CD8-positive, alpha-beta memory T cell (primary cell): Measurements from ENCODE around the gene PHF21B. TPM values are rescaled to one million over a fixed set of nuclear protein-coding genes. Genes with fewer than 3 reads are reported as not detected.

Experiments
- CTCF ChIA-PET: fragments of 350-600 bp; sonication (Branson Sonifier 250); formaldehyde crosslinking; loops from one replicate; lab custom pipeline; 2021; ENCODE audit warnings: antibody characterized with exemption; lab: Charles Lee
- POLR2A ChIA-PET: fragments of 350-600 bp; sonication (Branson Sonifier 250); formaldehyde crosslinking; loops from one replicate; lab custom pipeline; 2021; ENCODE audit warnings: antibody characterized with exemption; lab: Charles Lee
- DNase-seq, 5 donors: peaks; one replicate each; pipeline versions ENCODE4 v3.0.0 to v3.0.0-alpha.2; 2020 to 2022; ENCODE audit warnings: mixed read lengths in 1 of 5
- H3K27ac ChIP-seq: one replicate; pipeline ENCODE4 v1.7.0; 2013; ENCODE audit warnings: low read depth, mild to moderate bottlenecking, low read length, moderate library complexity
- H3K27me3 ChIP-seq: 2 replicates; pipeline ENCODE4 v1.7.0; 2013; ENCODE audit warnings: low read length, mild to moderate bottlenecking; ENCODE audit not compliant: insufficient read depth, poor library complexity, severe bottlenecking
- H3K36me3 ChIP-seq: 2 replicates; pipeline ENCODE4 v1.7.0; 2013; ENCODE audit warnings: mild to moderate bottlenecking, low read length, moderate library complexity; ENCODE audit not compliant: insufficient read depth
- H3K4me1 ChIP-seq: 2 replicates; pipeline ENCODE4 v1.7.0; 2013; ENCODE audit warnings: mild to moderate bottlenecking, low read length, moderate library complexity; ENCODE audit not compliant: insufficient read depth
- H3K4me3 ChIP-seq: 2 replicates; pipeline ENCODE4 v1.7.0; 2013; ENCODE audit warnings: mild to moderate bottlenecking, low read length
- H3K9me3 ChIP-seq: 2 replicates; pipeline ENCODE4 v1.7.0; 2013; ENCODE audit warnings: mild to moderate bottlenecking, low read length
- H3K27ac Mint-ChIP-seq, 8 donors: one replicate each; pipeline ENCODE4 v1.8.0; 2020 to 2021; ENCODE audit warnings: mixed read lengths in 8 of 8, mild to moderate bottlenecking in 6 of 8, inconsistent platforms in 3 of 8, moderate library complexity in 3 of 8
- H3K27me3 Mint-ChIP-seq, 2 donors: one replicate each; pipeline ENCODE4 v1.8.0; 2020 to 2021; ENCODE audit warnings: mixed read lengths in 2 of 2, mild to moderate bottlenecking in 1 of 2, moderate library complexity in 1 of 2
- H3K36me3 Mint-ChIP-seq, 3 donors: one replicate each; pipeline ENCODE4 v1.8.0; 2020 to 2021; ENCODE audit warnings: mixed read lengths in 3 of 3, inconsistent platforms in 1 of 3, mild to moderate bottlenecking in 1 of 3
- H3K4me1 Mint-ChIP-seq, 3 donors: one replicate each; pipeline ENCODE4 v1.8.0; 2020 to 2021; ENCODE audit warnings: mixed read lengths in 3 of 3, inconsistent platforms in 1 of 3, mild to moderate bottlenecking in 1 of 3
- H3K4me3 Mint-ChIP-seq, 7 donors: one replicate each; pipeline ENCODE4 v1.8.0; 2020 to 2021; ENCODE audit warnings: mixed read lengths in 7 of 7, mild to moderate bottlenecking in 6 of 7, moderate library complexity in 4 of 7, inconsistent platforms in 2 of 7
- H3K9me3 Mint-ChIP-seq, 5 donors: one replicate each; pipeline ENCODE4 v1.8.0; 2020 to 2022; ENCODE audit warnings: mixed read lengths in 5 of 5, mild to moderate bottlenecking in 3 of 5, moderate library complexity in 2 of 5, inconsistent platforms in 1 of 5
- polyA plus RNA-seq: library from polyadenylated mRNA; unstranded; fragments of 300-500 nt; fragmentation: Illumina TruSeq; gene quantifications from one replicate; pipeline ENCODE4 v1.2.3, GENCODE V29; 2021
- total RNA-seq, 2 experiments: library from RNA; stranded (reverse); gene quantifications; one replicate each; pipeline ENCODE4 v1.2.3, GENCODE V29; 2021

The PHF21B gene
- total and polyA plus RNA-seq, 3 experiments from 2014 or later = not detected

DNA sequence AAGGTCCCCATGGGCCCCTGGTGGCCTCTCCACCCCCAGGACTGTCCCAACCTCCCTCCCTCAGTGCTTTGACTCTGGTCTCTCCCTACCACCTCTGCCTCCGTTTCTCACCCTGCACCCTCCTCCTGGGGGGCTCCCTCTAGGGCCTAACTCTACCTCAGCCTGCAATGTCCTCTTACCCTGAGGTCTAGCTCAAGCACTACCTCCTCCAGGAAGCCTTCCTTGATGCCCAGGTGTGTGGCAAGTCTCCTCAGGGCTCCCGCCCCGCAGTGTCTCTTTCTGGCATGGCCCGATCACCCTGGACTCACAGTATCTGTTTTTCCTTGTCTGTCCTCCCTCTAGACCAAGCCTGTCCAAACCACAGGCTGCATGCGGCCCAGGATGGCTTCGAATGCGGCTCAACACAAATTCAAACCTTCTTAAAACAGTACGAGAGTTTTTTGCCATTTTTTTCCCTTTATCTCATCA is 90.8 kb downstream of the PHF21B start:
- no peaks in the 10 kb centered on the region for H3K4me1 ChIP-seq
- H3K27me3 Mint-ChIP-seq = peaks cover 19 to 25% of the 10 kb centered on the region in 2 donors
- ChIA-PET POLR2A (no interaction called here), CTCF (no interaction called here)
- no peaks in the 10 kb centered on the region for H3K9me3 ChIP-seq
- no peaks in the 10 kb centered on the region for H3K27me3 ChIP-seq
- peaks cover 0 to 7% (median 0%) of the 10 kb centered on the region in 5 donors for H3K9me3 Mint-ChIP-seq
- no peak overlapping the region for H3K4me3 Mint-ChIP-seq
- H3K27ac Mint-ChIP-seq = no peak overlapping the region
- no peaks in the 10 kb centered on the region for H3K36me3 ChIP-seq
- H3K27ac ChIP-seq = no peak overlapping the region
- DNase-seq = no peak
- no peak overlapping the region for H3K4me3 ChIP-seq
- no peaks in the 10 kb centered on the region for H3K36me3 Mint-ChIP-seq
- H3K4me1 Mint-ChIP-seq = no peaks in the 10 kb centered on the region

DNA sequence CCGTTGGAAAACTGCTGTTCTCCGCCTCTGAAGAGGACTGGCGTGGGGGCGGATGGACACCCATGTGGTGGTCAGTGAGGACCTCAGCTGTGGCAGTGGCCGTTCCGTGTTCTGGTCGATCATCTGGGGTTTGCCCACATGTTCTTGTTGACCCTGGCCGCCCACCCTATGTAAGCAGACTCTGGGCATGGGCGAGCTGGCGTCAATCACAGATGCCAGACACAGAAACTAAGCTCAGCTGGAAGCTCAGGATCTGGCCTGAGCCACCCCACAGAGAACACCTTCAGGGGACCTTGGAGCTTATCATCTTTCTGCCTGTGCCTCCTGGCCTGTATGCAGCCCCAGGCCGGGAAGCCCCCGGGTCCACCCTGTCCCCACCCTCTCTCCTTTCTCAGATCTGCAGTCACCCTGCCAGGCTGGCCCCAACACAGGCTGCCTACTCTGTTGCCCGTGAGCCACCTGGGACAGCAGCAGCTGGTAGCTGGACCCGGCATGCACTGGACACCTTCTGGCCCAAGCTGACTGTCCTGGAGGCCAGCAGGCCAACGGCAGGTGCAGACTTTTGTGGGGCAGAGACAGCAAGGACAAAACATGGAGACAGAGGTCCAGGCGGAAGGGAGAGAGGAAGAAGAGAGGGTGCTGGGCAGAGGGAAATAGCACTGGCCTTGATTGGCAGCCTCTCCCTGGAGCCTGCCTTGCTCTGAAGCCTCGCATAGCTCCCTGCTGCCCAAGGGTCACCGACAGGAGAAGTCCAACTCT is 91.5 kb downstream of the PHF21B start:
- ChIA-PET POLR2A (no interaction called here), CTCF (no interaction called here)
- Mint-ChIP-seq H3K36me3 (no peaks in the 10 kb centered on the region), H3K4me3 (no peak overlapping the region), H3K9me3 (peaks cover 0 to under 1% (median 0%) of the 10 kb centered on the region in 5 donors), H3K27ac (no peak overlapping the region), H3K4me1 (no peaks in the 10 kb centered on the region), H3K27me3 (peaks cover 17 to 25% of the 10 kb centered on the region in 2 donors)
- Histone ChIP-seq H3K27me3 (no peaks in the 10 kb centered on the region), H3K4me3 (no peak overlapping the region), H3K36me3 (no peaks in the 10 kb centered on the region), H3K9me3 (no peaks in the 10 kb centered on the region), H3K27ac (no peak overlapping the region), H3K4me1 (no peaks in the 10 kb centered on the region)
- DNase-seq = no peak

DNA sequence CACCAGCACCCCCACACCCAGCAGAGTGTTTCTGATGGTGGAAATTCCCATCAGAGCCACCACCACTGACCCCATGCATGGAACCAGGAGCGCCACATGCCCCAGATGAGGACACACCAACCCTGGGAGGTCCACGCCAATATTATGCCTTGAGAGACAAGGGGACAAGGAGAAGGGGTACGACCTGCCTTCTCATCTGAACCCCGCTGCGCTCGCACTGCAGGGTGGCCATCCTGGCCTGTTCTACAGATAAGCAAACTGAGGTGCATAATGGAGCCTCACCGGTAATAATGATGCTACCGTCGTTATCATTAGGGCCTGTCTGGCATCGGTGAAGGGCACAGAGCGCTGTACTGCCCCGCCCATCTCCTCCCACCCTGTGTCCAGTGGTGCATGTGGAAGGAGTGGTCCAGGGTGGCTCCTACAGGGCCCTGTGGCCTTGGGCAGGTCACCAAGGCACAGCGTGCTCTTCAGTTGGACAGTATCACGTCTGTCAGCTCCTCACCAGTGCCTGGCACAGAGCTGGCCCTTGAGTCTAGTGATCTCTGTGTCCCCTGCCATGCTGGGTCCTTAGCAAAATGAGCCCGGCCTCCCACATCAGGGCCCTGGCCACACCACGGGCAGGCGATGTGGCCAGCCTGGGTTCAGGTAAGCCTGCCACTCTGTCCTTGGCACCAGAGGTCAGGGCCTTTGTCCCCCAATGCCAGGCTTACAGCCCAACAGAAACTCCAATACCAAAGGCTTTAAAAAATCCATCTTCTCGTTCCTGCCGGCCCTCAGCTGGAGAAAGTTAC is 92.2 kb downstream of the PHF21B start:
- no peak overlapping the region for H3K4me3 Mint-ChIP-seq
- no peaks in the 10 kb centered on the region for H3K36me3 ChIP-seq
- H3K4me1 ChIP-seq = no peaks in the 10 kb centered on the region
- H3K27ac Mint-ChIP-seq = no peak overlapping the region
- DNase-seq = no peak
- peaks cover 19 to 25% of the 10 kb centered on the region in 2 donors for H3K27me3 Mint-ChIP-seq
- no peaks in the 10 kb centered on the region for H3K4me1 Mint-ChIP-seq
- H3K27me3 ChIP-seq = no peaks in the 10 kb centered on the region
- ChIA-PET CTCF (no interaction called here), POLR2A (no interaction called here)
- H3K36me3 Mint-ChIP-seq = peaks cover 0 to under 1% (median 0%) of the 10 kb centered on the region in 3 donors
- H3K4me3 ChIP-seq = no peak overlapping the region
- no peak overlapping the region for H3K27ac ChIP-seq
- H3K9me3 Mint-ChIP-seq = peaks cover 0 to 2% (median 0%) of the 10 kb centered on the region in 5 donors
- H3K9me3 ChIP-seq = no peaks in the 10 kb centered on the region

DNA sequence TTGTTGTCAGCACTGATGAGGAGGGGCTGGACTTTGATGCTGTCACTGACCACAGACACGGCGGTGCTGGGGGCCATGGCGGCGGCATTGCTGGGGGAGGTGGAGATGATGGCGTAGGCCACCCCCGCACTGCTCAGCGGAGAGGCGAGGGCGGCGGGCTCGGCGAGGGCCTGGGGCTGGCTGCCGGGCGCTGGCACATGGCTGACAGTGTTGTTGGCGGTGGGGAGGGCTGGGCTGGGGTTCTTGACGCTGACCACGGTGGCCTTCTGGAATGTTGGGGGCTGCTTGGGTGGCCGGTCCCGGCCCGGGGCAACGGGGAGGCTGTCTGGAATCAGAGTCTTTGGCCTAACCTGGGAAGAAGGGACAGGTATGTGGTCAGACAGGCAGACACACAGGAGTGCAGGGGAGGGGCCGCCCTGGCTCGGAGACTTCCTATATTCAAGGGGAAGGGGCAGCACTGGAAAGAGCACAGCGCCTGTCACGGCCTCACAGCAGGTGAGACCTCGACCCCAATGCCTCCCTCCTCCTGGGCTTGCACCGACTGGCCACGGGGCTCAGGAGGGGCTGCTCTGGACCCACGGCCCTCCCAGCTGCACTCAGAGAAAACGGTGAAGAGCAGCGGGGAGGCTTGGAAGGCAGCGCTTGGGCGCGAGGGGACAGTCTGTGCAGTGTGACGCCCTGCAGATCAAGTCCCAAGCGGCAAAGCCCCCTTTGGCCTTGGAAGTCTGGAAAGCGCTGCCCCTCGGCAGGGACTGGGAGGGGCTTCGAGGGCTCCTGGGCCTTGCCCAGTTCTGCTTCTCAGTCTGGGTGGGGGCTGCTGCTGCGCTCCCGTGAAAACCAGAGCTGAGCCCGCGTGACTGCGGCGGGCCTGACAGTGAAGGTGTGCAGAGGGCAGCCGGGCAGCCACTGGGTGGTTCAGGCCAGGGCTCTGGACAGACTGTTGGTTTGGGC is 93.2 kb downstream of the PHF21B start:
- Mint-ChIP-seq H3K36me3 (peaks cover 0 to 7% (median 0%) of the 10 kb centered on the region in 3 donors), H3K27ac (no peak overlapping the region), H3K4me1 (no peaks in the 10 kb centered on the region), H3K9me3 (peaks cover 0 to 6% (median 2%) of the 10 kb centered on the region in 5 donors), H3K4me3 (no peak overlapping the region), H3K27me3 (peaks cover 22 to 33% of the 10 kb centered on the region in 2 donors)
- no peak overlapping the region for H3K4me3 ChIP-seq
- ChIA-PET POLR2A (no interaction called here), CTCF (no interaction called here)
- H3K9me3 ChIP-seq = no peaks in the 10 kb centered on the region
- no peak overlapping the region for H3K27ac ChIP-seq
- no peaks in the 10 kb centered on the region for H3K36me3 ChIP-seq
- no peaks in the 10 kb centered on the region for H3K4me1 ChIP-seq
- no peak for DNase-seq
- no peaks in the 10 kb centered on the region for H3K27me3 ChIP-seq

DNA sequence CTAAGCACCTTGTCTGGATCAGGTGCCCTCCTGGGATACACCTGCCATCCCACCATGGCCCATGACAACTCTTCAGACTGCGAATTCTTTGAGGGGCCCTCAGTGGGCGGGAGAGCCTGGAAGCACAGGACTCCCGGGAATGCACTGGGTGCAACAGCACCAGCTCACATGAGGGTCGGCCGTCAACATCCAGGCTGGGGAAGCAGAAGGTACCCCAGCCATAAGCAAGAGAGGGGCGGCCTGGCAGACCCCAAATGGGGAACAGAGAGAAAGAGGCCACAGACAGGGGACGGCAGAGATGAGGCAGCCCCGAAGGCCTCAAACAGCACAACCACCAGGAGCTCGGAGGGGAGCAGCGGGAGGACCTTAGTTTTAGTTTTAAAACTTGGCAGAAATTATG is 94.4 kb downstream of the PHF21B start:
- DNase-seq = no peak

DNA sequence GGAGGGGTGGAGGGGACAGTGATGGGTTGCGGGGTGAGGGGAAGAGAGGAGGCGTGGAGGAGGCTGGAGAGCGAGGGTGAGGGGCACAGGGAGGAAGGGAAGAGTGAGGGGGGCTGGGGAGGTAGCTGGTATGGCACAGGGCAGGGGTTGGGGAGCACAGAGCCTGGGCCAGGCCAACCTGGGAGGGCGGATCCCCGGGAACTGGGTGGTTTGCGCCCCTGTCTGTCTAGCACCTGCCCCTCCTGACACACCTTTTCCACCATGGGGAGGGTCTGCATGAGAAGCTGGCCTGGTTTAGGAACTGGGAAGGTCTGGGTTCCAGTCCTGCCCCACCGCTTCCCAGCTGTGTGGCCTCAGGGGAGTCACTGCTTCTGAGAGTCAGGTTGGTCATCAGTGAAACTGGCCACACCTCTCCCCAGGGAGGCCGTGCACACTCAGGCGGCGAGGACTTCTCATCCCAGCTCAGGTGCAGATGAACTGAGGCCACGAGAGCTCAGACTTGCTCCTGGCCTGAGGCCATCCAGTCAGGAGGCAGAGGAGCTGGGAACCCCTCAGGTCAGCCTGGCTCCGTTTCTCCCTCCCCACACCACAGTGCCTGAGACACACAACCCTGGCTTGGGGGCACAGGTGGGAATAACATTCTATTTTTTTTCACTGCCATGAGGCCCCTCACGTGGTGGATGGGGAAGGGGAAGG is 95.6 kb downstream of the PHF21B start:
- H3K9me3 Mint-ChIP-seq = peaks cover 5 to 16% (median 9%) of the 10 kb centered on the region in 5 donors
- no peaks in the 10 kb centered on the region for H3K27me3 ChIP-seq

More for the DNA sequence above, 94.4 kb downstream of the PHF21B start:
- no peak overlapping the region for H3K27ac ChIP-seq
- no peak overlapping the region for H3K4me3 ChIP-seq
- Mint-ChIP-seq H3K9me3 (peaks cover 5 to 13% (median 8%) of the 10 kb centered on the region in 5 donors), H3K36me3 (peaks cover 0 to 7% (median 0%) of the 10 kb centered on the region in 3 donors), H3K27me3 (peaks cover 19 to 34% of the 10 kb centered on the region in 2 donors), H3K27ac (no peak overlapping the region), H3K4me1 (no peaks in the 10 kb centered on the region), H3K4me3 (no peak overlapping the region)
- H3K36me3 ChIP-seq = no peaks in the 10 kb centered on the region
- H3K4me1 ChIP-seq = no peaks in the 10 kb centered on the region
- CTCF ChIA-PET = no interaction called here
- H3K9me3 ChIP-seq = no peaks in the 10 kb centered on the region
- H3K27me3 ChIP-seq = no peaks in the 10 kb centered on the region
- POLR2A ChIA-PET = no interaction called here

DNA sequence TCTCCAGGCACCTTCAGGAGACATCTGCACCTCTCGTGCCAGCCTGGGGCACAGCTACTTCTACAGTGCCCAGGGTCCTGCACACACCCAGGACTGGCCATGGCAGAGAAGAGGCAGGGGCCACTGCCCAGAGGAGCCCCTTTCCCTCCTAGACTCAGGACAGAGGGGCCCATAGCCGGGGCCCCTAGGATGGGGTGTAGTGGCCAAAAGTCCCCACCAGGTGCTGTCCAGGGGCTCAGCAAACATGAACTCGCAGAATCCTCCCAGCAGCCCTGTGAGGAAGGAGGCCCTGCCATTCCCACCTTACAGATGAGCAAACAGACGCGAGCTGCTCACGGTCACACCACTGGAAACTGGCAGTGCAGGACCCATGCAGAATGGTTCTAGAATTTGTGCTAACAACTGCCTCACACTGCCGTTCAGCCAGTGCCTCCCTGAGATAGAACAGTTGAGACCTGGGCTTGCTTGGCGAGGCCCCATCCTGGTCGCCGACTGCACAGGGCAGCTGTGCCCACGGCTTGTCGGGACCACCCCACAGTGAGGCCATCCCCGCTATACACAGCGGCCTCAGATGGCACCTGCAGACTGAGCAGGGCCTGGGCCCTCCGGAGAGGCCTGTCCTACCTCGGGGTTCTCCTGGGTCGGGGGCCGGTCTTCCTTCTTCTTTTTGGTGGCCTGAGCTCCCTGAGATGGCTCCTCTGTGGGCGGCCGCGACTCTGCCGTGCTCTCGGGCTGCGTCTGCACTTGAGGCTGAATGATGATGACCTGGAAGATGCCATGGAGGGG is 96.4 kb downstream of the PHF21B start:
- no peaks in the 10 kb centered on the region for H3K4me1 Mint-ChIP-seq
- peaks cover 20 to 32% of the 10 kb centered on the region in 2 donors for H3K27me3 Mint-ChIP-seq
- no peak overlapping the region for H3K4me3 ChIP-seq
- H3K4me1 ChIP-seq = no peaks in the 10 kb centered on the region
- POLR2A ChIA-PET = no interaction called here
- peaks cover 0 to 7% (median 0%) of the 10 kb centered on the region in 3 donors for H3K36me3 Mint-ChIP-seq
- no peak for DNase-seq
- H3K27ac ChIP-seq = no peak overlapping the region
- CTCF ChIA-PET = no interaction called here
- H3K36me3 ChIP-seq = no peaks in the 10 kb centered on the region
- no peaks in the 10 kb centered on the region for H3K9me3 ChIP-seq
- H3K27ac Mint-ChIP-seq = no peak overlapping the region
- peaks cover 5 to 16% (median 9%) of the 10 kb centered on the region in 5 donors for H3K9me3 Mint-ChIP-seq
- no peak overlapping the region for H3K4me3 Mint-ChIP-seq
- no peaks in the 10 kb centered on the region for H3K27me3 ChIP-seq

More for the DNA sequence above, 95.6 kb downstream of the PHF21B start:
- Mint-ChIP-seq H3K27ac (no peak overlapping the region), H3K27me3 (peaks cover 24 to 32% of the 10 kb centered on the region in 2 donors), H3K4me1 (no peaks in the 10 kb centered on the region), H3K4me3 (no peak overlapping the region), H3K36me3 (peaks cover 0 to 7% (median 0%) of the 10 kb centered on the region in 3 donors)
- POLR2A ChIA-PET = no interaction called here
- CTCF ChIA-PET = no interaction called here
- no peaks in the 10 kb centered on the region for H3K4me1 ChIP-seq
- H3K4me3 ChIP-seq = no peak overlapping the region
- DNase-seq = no peak
- no peaks in the 10 kb centered on the region for H3K36me3 ChIP-seq
- no peaks in the 10 kb centered on the region for H3K9me3 ChIP-seq
- H3K27ac ChIP-seq = no peak overlapping the region
